HG02981 (cell line): ENCODE measurements around the gene RFX6.

Source experiments
- ATAC-seq: cut with Tn5 transposase; IDR thresholded peaks from one replicate; pipeline ENCODE4 v1.9.1; 2021; ENCODE audit warnings: mild to moderate bottlenecking, moderate library complexity; ENCODE audit not compliant: unreplicated experiment

Gene RFX6

GRCh38 chr6:116888732-116889360, 11.8 kb downstream of the RFX6 start:
- ATAC-seq, result no peak

GRCh38 chr6:116894669-116895068, 17.6 kb downstream of the RFX6 start:
- no peak for ATAC-seq

- no peak for ATAC-seq
These were observed 18.9 kb downstream of the RFX6 start for GRCh38 chr6:116895935-116896334.

GRCh38 chr6:116902634-116903033, 25.6 kb downstream of the RFX6 start:
- ATAC-seq, result no peak

- ATAC-seq, result no peak
These were observed 46.0 kb downstream of the RFX6 start for GRCh38 chr6:116922853-116923548.

GRCh38 chr6:116924245-116924644, 47.2 kb downstream of the RFX6 start:
- ATAC-seq, result no peak

GRCh38 chr6:116925088-116925794, 48.2 kb downstream of the RFX6 start:
- no peak for ATAC-seq

- ATAC-seq, result no peak
These were observed 51.6 kb downstream of the RFX6 start for GRCh38 chr6:116928677-116929076.

GRCh38 chr6:116929825-116930224, 52.8 kb downstream of the RFX6 start:
- ATAC-seq, result no peak

GRCh38 chr6:116931456-116931855, 54.4 kb downstream of the RFX6 start:
- no peak for ATAC-seq

GRCh38 chr6:116932496-116932895, 55.5 kb downstream of the RFX6 start:
- ATAC-seq, result no peak

- ATAC-seq, result no peak
These were observed 56.4 kb downstream of the RFX6 start for GRCh38 chr6:116933485-116933884.

- ATAC-seq, result no peak
These were observed 61.3 kb downstream of the RFX6 start for GRCh38 chr6:116938305-116938704.

- ATAC-seq, result no peak
These were observed 64.7 kb downstream of the RFX6 start for GRCh38 chr6:116941727-116942126.

- no peak for ATAC-seq
These were observed 68.8 kb downstream of the RFX6 start for GRCh38 chr6:116945809-116946208.

GRCh38 chr6:116948533-116949304, 71.7 kb downstream of the RFX6 start:
- ATAC-seq, result no peak

GRCh38 chr6:116949964-116950363, 72.9 kb downstream of the RFX6 start:
- ATAC-seq, result no peak

- no peak for ATAC-seq
These were observed 77.3 kb downstream of the RFX6 start for GRCh38 chr6:116954335-116954734.

- no peak for ATAC-seq
These were observed 77.9 kb downstream of the RFX6 start for GRCh38 chr6:116954938-116955337.

GRCh38 chr6:116955773-116956172, 78.7 kb downstream of the RFX6 start:
- no peak for ATAC-seq

GRCh38 chr6:116963972-116964371, 86.9 kb downstream of the RFX6 start:
- no peak for ATAC-seq
